Measurements from ENCODE around the gene WAC.
"Not testable (repeated sequence)": the region's sequence is repeated elsewhere in the genome, so short reads cannot be mapped to it uniquely, and the experiment has no call there.

WAC gene

GRCh38 chr10:28532337-28533185 lies at the start of gene WAC:
Gene WAC, plus strand, starts transcription at chr10:28533118. Its CDS starts 462 bp downstream, at chr10:28533580.
- DNase-seq (ENCODE audit: low spot score): peak; percentile 94

GRCh38 chr10:28489206-28489605 lies 43.7 kb upstream of the WAC start:
- DNase-seq (ENCODE audit: low spot score): no peak

GRCh38 chr10:28490256-28490865 lies 42.6 kb upstream of the WAC start:
- DNase-seq (ENCODE audit: low spot score): not testable (repeated sequence)

GRCh38 chr10:28492116-28492920 lies 40.6 kb upstream of the WAC start:
- DNase-seq (ENCODE audit: low spot score): no peak

GRCh38 chr10:28494420-28494819 lies 38.5 kb upstream of the WAC start:
- DNase-seq (ENCODE audit: low spot score): no peak

- DNase-seq (ENCODE audit: low spot score): no peak
Measured at GRCh38 chr10:28495084-28495483, 37.8 kb upstream of the WAC start.

GRCh38 chr10:28496017-28496416 lies 36.9 kb upstream of the WAC start:
- no peak for DNase-seq (ENCODE audit: low spot score)

GRCh38 chr10:28496481-28496961 lies 36.4 kb upstream of the WAC start:
- DNase-seq (ENCODE audit: low spot score): no peak

GRCh38 chr10:28497313-28498126 lies 35.4 kb upstream of the WAC start:
- DNase-seq (ENCODE audit: low spot score): no peak

- DNase-seq (ENCODE audit: low spot score): not testable (repeated sequence)
Measured at GRCh38 chr10:28500203-28500602, 32.7 kb upstream of the WAC start.

- no peak for DNase-seq (ENCODE audit: low spot score)
Measured at GRCh38 chr10:28503114-28503513, 29.8 kb upstream of the WAC start.

- DNase-seq (ENCODE audit: low spot score): no peak
Measured at GRCh38 chr10:28505359-28505959, 27.5 kb upstream of the WAC start.

- no peak for DNase-seq (ENCODE audit: low spot score)
Measured at GRCh38 chr10:28508304-28508925, 24.5 kb upstream of the WAC start.

- no peak for DNase-seq (ENCODE audit: low spot score)
Measured at GRCh38 chr10:28509286-28509685, 23.6 kb upstream of the WAC start.

- no peak for DNase-seq (ENCODE audit: low spot score)
Measured at GRCh38 chr10:28514648-28515047, 18.3 kb upstream of the WAC start.

GRCh38 chr10:28520346-28520745 lies 12.6 kb upstream of the WAC start:
- DNase-seq (ENCODE audit: low spot score): no peak

GRCh38 chr10:28520828-28521227 lies 12.1 kb upstream of the WAC start:
- not testable (repeated sequence) for DNase-seq (ENCODE audit: low spot score)

- DNase-seq (ENCODE audit: low spot score): not testable (repeated sequence)
Measured at GRCh38 chr10:28521961-28522360, 11.0 kb upstream of the WAC start.

- DNase-seq (ENCODE audit: low spot score): no peak
Measured at GRCh38 chr10:28523725-28524252, 9.1 kb upstream of the WAC start.

GRCh38 chr10:28530751-28531150 lies 2.2 kb upstream of the WAC start:
- no peak for DNase-seq (ENCODE audit: low spot score)
